Right lobe of liver (tissue), 6 donors: ENCODE results near the gene ZNF787. TPM values are rescaled to one million over a fixed set of nuclear protein-coding genes. Genes with fewer than 3 reads are reported as not detected.
"Not testable (repeated sequence)": the region's sequence is repeated elsewhere in the genome, so short reads cannot be mapped to it uniquely, and the experiment has no call there.

Source experiments
- ATAC-seq, 4 donors: fragments of 200-7000 bp; cut with Tn5 transposase; one replicate each; pipeline ENCODE4 v1.9.1; 2020; ENCODE audit warnings: mild to moderate bottlenecking in 4 of 4, moderate library complexity in 4 of 4
- DNase-seq, 3 donors: peaks; one replicate each; pipeline ENCODE4 v3.0.0-alpha.2; 2020
- H3K27ac ChIP-seq, 3 donors: fragments of 200-600 bp; one replicate each; pipeline ENCODE4 v1.8.0; 2022
- H3K27me3 ChIP-seq, 2 donors: fragments of 200-600 bp; one replicate each; pipeline ENCODE4 v1.8.0; 2022
- H3K36me3 ChIP-seq, 4 donors: fragments of 200-600 bp; sonication (generic) in 1 of 4; one replicate each; pipeline versions ENCODE4 v1.5.1 to v1.8.0; 2017 to 2022; ENCODE audit warnings: control low read depth in 1 of 4
- H3K4me1 ChIP-seq, 4 donors: fragments of 200-600 bp; sonication (generic) in 1 of 4; one replicate each; pipeline versions ENCODE4 v1.5.1 to v1.8.0; 2017 to 2022; ENCODE audit warnings: control low read depth in 1 of 4
- H3K4me3 ChIP-seq, 3 donors: fragments of 200-600 bp; one replicate each; pipeline ENCODE4 v1.8.0; 2022
- H3K9me3 ChIP-seq, 4 donors: fragments of 200-600 bp; sonication (generic) in 1 of 4; one replicate each; pipeline versions ENCODE4 v1.5.1 to v1.8.0; 2017 to 2022; ENCODE audit warnings: control low read depth in 1 of 4
- POLR2A ChIP-seq: fragments of 450-650 bp; IDR thresholded peaks from one replicate; pipeline ENCODE4 v1.6.1; 2017; ENCODE audit warnings: antibody characterized with exemption, mild to moderate bottlenecking
- WGBS: methylation state at CpG from one replicate; pipeline ENCODE4 v1.1.6; 2018; ENCODE audit warnings: low coverage, low lambda C conversion rate; ENCODE audit not compliant: insufficient coverage; ENCODE audit errors: missing lambda C conversion rate; 5-methylcytosine and 5-hydroxymethylcytosine counted together
- intact Hi-C, 2 donors: fragments of 100-400 bp; cut with DNase I; formaldehyde crosslinking; loops; one replicate each; pipeline versions ENCODE4 v1.11.2 to v1.14.1; 2022
- total RNA-seq, 6 experiments: library from RNA; depleted of rRNA in 2 of 6; stranded (reverse); fragments of >200 nt in 2 of 6; fragmentation: NEBNext Ultra II Directional in 3 of 6; extraction: Animal tissue kit (Norgen Biotek cat#: 25700) in 3 of 6; gene quantifications; one replicate each; pipeline versions ENCODE4 v1.1.0 to v1.2.4, GENCODE V29; 2016 to 2023
- TF ChIP-seq, protein P1 (sequence below), 4 donors: fragments of 200-600 bp in 3 of 4; fragments of 450-650 bp in 1 of 4; IDR thresholded peaks; one replicate each; pipeline versions ENCODE4 v1.5.1 to v1.8.0; 2016 to 2022; ENCODE audit warnings: antibody characterized with exemption in 4 of 4, mild to moderate bottlenecking in 2 of 4
- donor health status: DM: no; HTN: yes; CAD: no.
- donor health status: DM: no; HTN: no; CAD: no.
- donor health status: DM: no; HTN: no; CAD: no.
- donor health status: DM: no; HTN: yes; CAD: no.
- donor health status: DM: no; HTN: yes; CAD: no.

The ZNF787 gene
- total RNA-seq, 6 experiments from 2014 or later, result 15.8 to 26.0 (median 22.5) TPM

DNA sequence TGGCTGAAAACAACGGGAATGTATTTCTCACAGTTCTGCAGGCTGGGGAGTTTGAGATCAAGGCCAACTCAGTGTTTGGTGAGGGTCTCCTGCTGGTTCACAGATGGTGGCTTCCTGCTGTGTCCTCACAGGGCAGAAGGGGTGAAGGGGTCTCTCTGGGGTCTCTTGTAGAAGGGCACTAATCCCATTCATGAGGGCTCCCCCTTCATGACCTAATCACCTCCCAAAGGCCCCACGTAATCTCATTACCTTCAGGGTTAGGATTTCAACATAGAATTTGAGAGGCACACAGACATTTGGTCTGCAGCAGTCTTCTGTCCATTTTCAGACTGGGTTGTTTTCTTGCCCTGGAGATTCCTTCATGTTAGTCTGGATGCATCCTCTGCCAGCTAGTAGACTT lies 31.5 kb upstream of the ZNF787 start:
- intact Hi-C loops, result no loop called here
- no peaks in the 10 kb centered on the region for H3K27me3 ChIP-seq
- DNase-seq (no peak), ATAC-seq (no peak)
- no peak overlapping the region for H3K27ac ChIP-seq
- 60% methylated on average over 1 of the region's 2 CpGs for WGBS
- no peaks in the 10 kb centered on the region for H3K9me3 ChIP-seq
- peaks cover 0 to 28% (median 9%) of the 10 kb centered on the region in 4 donors for H3K36me3 ChIP-seq
- no peaks in the 10 kb centered on the region for H3K4me1 ChIP-seq
- TF ChIP-seq POLR2A, result no peak
- TF ChIP-seq, protein P1, sequence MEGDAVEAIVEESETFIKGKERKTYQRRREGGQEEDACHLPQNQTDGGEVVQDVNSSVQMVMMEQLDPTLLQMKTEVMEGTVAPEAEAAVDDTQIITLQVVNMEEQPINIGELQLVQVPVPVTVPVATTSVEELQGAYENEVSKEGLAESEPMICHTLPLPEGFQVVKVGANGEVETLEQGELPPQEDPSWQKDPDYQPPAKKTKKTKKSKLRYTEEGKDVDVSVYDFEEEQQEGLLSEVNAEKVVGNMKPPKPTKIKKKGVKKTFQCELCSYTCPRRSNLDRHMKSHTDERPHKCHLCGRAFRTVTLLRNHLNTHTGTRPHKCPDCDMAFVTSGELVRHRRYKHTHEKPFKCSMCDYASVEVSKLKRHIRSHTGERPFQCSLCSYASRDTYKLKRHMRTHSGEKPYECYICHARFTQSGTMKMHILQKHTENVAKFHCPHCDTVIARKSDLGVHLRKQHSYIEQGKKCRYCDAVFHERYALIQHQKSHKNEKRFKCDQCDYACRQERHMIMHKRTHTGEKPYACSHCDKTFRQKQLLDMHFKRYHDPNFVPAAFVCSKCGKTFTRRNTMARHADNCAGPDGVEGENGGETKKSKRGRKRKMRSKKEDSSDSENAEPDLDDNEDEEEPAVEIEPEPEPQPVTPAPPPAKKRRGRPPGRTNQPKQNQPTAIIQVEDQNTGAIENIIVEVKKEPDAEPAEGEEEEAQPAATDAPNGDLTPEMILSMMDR (IDR thresholded peaks at IDR 0.05), result no peak
- no peak overlapping the region for H3K4me3 ChIP-seq

DNA sequence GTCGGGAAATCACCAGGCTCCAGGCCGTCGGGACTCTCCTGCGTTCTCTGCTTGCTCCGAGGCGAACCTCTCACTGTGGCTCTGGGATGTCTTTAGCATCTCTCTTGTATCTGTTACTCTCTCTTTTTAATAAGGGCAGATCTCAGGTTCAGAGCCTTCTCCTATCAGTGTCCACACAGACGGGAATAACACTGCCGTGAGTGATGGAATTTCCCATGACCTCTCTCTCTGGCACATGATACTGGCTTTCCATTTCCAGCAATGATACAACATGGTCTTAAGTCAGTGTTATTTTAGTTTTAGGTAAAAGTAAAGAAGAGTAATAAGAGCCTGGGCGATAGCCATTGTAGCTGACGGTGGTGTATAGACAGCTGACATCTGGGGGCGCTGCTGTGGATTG lies 29.3 kb upstream of the ZNF787 start:
- intact Hi-C loops, result no loop called here
- TF ChIP-seq, protein P1 (IDR thresholded peaks at IDR 0.05), result no peak
- no peak for TF ChIP-seq POLR2A
- no peak for ATAC-seq
- no peaks in the 10 kb centered on the region for H3K27me3 ChIP-seq
- no peak for DNase-seq
- H3K27ac ChIP-seq, result no peak overlapping the region
- peaks cover 0 to 9% (median 4%) of the 10 kb centered on the region in 4 donors for H3K4me1 ChIP-seq
- no peaks in the 10 kb centered on the region for H3K9me3 ChIP-seq
- H3K4me3 ChIP-seq, result no peak overlapping the region
- H3K36me3 ChIP-seq, result peaks cover 0 to 30% (median 4%) of the 10 kb centered on the region in 4 donors
- WGBS, result 85% methylated on average over 11 of the region's 11 CpGs

DNA sequence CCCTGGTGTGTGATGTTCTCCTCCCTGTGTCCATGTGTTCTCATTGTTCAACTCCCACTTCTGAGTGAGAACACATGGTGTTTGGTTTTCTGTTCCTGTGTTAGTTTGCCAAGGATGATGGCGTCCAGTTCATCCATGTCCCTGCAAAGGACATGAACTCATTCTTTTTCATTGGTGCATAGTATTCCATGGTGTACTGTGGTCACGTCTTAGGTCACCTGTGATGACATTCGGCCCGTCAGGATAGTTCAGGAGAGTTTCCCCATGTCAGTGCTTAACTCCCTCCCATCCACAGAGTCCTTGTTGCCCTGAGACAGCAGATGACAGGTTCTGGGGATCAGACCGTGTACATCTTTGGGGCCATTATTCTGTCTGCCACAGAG lies 28.6 kb upstream of the ZNF787 start:
- Histone ChIP-seq H3K36me3 (peaks cover 0 to 24% (median 3%) of the 10 kb centered on the region in 4 donors), H3K27me3 (no peaks in the 10 kb centered on the region), H3K27ac (no peak overlapping the region), H3K4me1 (peaks cover 0 to 16% (median 8%) of the 10 kb centered on the region in 4 donors), H3K4me3 (no peak overlapping the region), H3K9me3 (no peaks in the 10 kb centered on the region)
- ATAC-seq, result no peak
- intact Hi-C loops, result no loop called here
- DNase-seq, result no peak
- TF ChIP-seq, protein P1 (IDR thresholded peaks at IDR 0.05), result no peak
- no peak for TF ChIP-seq POLR2A
- 95% methylated on average over 3 of the region's 5 CpGs for WGBS

DNA sequence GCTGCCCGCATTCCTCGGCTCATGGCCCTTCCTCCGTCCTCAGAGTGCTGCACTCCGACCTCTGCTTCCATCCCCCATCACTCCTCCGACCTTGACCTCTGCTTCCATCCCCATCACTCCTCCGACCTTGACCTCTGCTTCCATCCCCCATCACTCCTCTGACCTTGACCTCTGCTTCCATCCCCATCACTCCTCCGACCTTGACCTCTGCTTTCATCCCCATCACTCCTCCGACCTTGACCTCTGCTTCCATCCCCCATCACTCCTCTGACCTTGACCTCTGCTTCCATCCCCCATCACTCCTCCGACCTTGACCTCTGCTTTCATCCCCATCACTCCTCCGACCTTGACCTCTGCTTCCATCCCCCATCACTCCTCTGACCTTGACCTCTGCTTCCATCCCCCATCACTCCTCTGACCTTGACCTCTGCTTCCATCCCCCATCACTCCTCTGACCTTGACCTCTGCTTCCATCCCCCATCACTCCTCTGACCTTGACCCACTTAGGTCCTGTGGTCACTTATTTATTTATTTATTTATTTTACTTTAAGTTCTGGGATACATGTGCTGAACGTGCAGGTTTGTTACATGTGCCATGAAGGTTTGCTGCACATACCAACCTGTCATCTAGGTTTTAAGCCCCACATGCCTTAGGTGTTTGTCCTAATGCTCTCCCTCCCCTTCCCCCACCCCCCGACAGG lies 28.0 kb upstream of the ZNF787 start:
- intact Hi-C loops, ATAC-seq, H3K27me3 ChIP-seq, H3K9me3 ChIP-seq, H3K27ac ChIP-seq, DNase-seq, H3K4me3 ChIP-seq: not testable (repeated sequence)
- WGBS, result 99% methylated on average over 10 of the region's 12 CpGs
- H3K4me1 ChIP-seq, result peaks cover 0 to 21% (median 10%) of the 10 kb centered on the region in 4 donors
- peaks cover 0 to 22% (median 3%) of the 10 kb centered on the region in 4 donors for H3K36me3 ChIP-seq

DNA sequence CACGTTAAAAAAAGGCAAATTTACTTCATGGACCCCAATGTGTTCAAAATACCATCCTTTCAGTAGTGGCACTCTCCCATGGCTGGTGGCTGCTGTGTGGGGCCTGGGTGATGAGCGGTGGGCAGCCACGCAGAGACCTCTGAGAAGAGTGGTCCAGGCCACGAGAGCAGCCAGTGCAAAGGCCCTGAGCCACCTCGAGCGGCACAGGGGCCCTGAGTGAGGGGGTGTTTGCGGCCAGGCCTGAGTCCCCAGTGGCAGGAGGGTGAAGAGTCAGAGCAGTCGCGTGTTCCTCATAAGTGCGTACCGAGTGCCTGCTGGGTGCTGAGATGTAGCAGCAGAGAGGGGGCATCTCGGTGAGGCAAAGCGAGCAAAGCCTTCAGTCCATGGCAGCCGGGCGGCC lies 27.0 kb upstream of the ZNF787 start:
- Histone ChIP-seq H3K4me1 (peaks cover 0 to 31% (median 15%) of the 10 kb centered on the region in 4 donors), H3K4me3 (no peak overlapping the region), H3K36me3 (peaks cover 0 to 22% (median 2%) of the 10 kb centered on the region in 4 donors), H3K9me3 (no peaks in the 10 kb centered on the region), H3K27me3 (no peaks in the 10 kb centered on the region), H3K27ac (no peak overlapping the region)
- WGBS, result 94% methylated on average over 6 of the region's 15 CpGs
- DNase-seq, result no peak
- TF ChIP-seq, protein P1 (IDR thresholded peaks at IDR 0.05), result no peak
- TF ChIP-seq POLR2A, result no peak
- intact Hi-C loops, result no loop called here
- ATAC-seq, result no peak
